H1 (cell line): ENCODE measurements around the gene ZBP1. TPM values are rescaled to one million over a fixed set of nuclear protein-coding genes. Genes with fewer than 3 reads are reported as not detected.

Experiments used
- CTCF ChIA-PET: fragments of 300-600 bp; sonication (Branson Sonifier 250); formaldehyde crosslinking; loops from one replicate; lab custom pipeline; 2021; ENCODE audit not compliant: partially characterized antibody; lab: Charles Lee
- POLR2A ChIA-PET: fragments of 300-600 bp; sonication (Branson Sonifier 250); formaldehyde crosslinking; loops from one replicate; lab custom pipeline; 2021; ENCODE audit warnings: inconsistent platforms; ENCODE audit not compliant: partially characterized antibody; lab: Charles Lee
- DNase-seq, 2 experiments: peaks; one replicate each; pipeline versions ENCODE4 v3.0.0 to v3.0.0-alpha.2; 2010 to 2022; ENCODE audit warnings: low spot score in 2 of 2, low read depth in 1 of 2, mixed read lengths in 1 of 2
- FAIRE-seq: peaks from 2 replicates; lab custom pipeline; 2011; peaks lifted over from hg19 to GRCh38; lab: Jason Lieb, UNC
- H2AFZ ChIP-seq: 2 replicates; pipeline ENCODE4 v1.8.1; 2012; ENCODE audit warnings: low read length, inconsistent platforms
- H2AK5ac ChIP-seq: 2 replicates; pipeline ENCODE4 v1.6.1; 2013; ENCODE audit warnings: low read depth, low read length
- H2BK120ac ChIP-seq: replicated peaks from 2 replicates; pipeline ENCODE3; 2013; ENCODE audit warnings: low read depth, low read length, inconsistent platforms
- H2BK12ac ChIP-seq: 2 replicates; pipeline ENCODE4 v1.6.1; 2013; ENCODE audit warnings: low read depth, low read length
- H2BK15ac ChIP-seq: 2 replicates; pipeline ENCODE4 v1.6.1; 2013; ENCODE audit warnings: low read length
- H2BK20ac ChIP-seq: 2 replicates; pipeline ENCODE4 v1.6.1; 2013; ENCODE audit warnings: low read length
- H2BK5ac ChIP-seq: 2 replicates; pipeline ENCODE4 v1.6.1; 2013; ENCODE audit warnings: low read depth, low read length
- H3K14ac ChIP-seq: 2 replicates; pipeline ENCODE4 v1.6.1; 2013; ENCODE audit warnings: inconsistent platforms; ENCODE audit not compliant: insufficient read length
- H3K18ac ChIP-seq: 2 replicates; pipeline ENCODE4 v1.6.1; 2013; ENCODE audit warnings: low read length; ENCODE audit errors: extremely low read depth
- H3K23ac ChIP-seq: 2 replicates; pipeline ENCODE4 v1.6.1; 2013; ENCODE audit warnings: inconsistent platforms; ENCODE audit not compliant: insufficient read length
- H3K23me2 ChIP-seq: 2 replicates; pipeline ENCODE4 v1.6.1; 2013; ENCODE audit warnings: low read depth, low read length
- H3K27ac ChIP-seq: 2 replicates; pipeline ENCODE4 v1.6.1; 2011; ENCODE audit warnings: low read depth, low read length, inconsistent platforms
- H3K27me3 ChIP-seq, 4 experiments: replicated peaks in 1 of 4; 1 replicate in 1 of 4; 2 replicates in 3 of 4; pipeline versions ENCODE4 v1.6.1 to v1.8.1; 2011 to 2013; ENCODE audit warnings: low read length in 3 of 4, mild to moderate bottlenecking in 3 of 4, inconsistent platforms in 2 of 4, mixed read lengths in 2 of 4, moderate library complexity in 1 of 4; ENCODE audit not compliant: control insufficient read depth in 3 of 4, insufficient read depth in 3 of 4; ENCODE audit errors: extremely low read depth in 1 of 4
- H3K36me3 ChIP-seq, 4 experiments: 2 replicates each; pipeline versions ENCODE4 v1.6.1 to v1.8.1; 2011 to 2013; ENCODE audit warnings: mild to moderate bottlenecking in 4 of 4, low read length in 3 of 4, moderate library complexity in 2 of 4, control low read depth in 1 of 4, inconsistent platforms in 1 of 4; ENCODE audit not compliant: insufficient read depth in 4 of 4, control insufficient read depth in 2 of 4
- H3K4ac ChIP-seq: replicated peaks from 2 replicates; pipeline ENCODE3; 2013; ENCODE audit warnings: low read length, low read depth, mixed read lengths, inconsistent platforms; ENCODE audit not compliant: insufficient read length
- H3K4me1 ChIP-seq, 4 experiments: replicated peaks in 1 of 4; 1 replicate in 1 of 4; 2 replicates in 3 of 4; pipeline versions ENCODE4 v1.6.1 to v1.8.1; 2011 to 2013; ENCODE audit warnings: low read length in 3 of 4, inconsistent platforms in 2 of 4, mixed read lengths in 1 of 4; ENCODE audit not compliant: insufficient read depth in 4 of 4, control insufficient read depth in 3 of 4
- H3K4me2 ChIP-seq, 2 experiments: 2 replicates each; pipeline versions ENCODE4 v1.6.1 to v1.8.1; 2011 to 2013; ENCODE audit warnings: low read depth in 2 of 2, low read length in 2 of 2, control low read depth in 1 of 2, inconsistent platforms in 1 of 2, mild to moderate bottlenecking in 1 of 2; ENCODE audit not compliant: insufficient read depth in 1 of 2
- H3K4me3 ChIP-seq, 4 experiments: fragments of 200-600, 300-600 bp in 1 of 4; sonication (generic), shearing (Covaris generic), sonication (Bioruptor Twin) in 1 of 4; 2 replicates each; pipeline versions ENCODE4 v1.5.1 to v1.8.1; 2011 to 2016; ENCODE audit warnings: low read length in 4 of 4, low read depth in 3 of 4, control low read depth in 2 of 4, inconsistent platforms in 2 of 4, mild to moderate bottlenecking in 2 of 4, mixed read lengths in 1 of 4, moderate library complexity in 1 of 4; ENCODE audit not compliant: insufficient read depth in 2 of 4; ENCODE audit errors: extremely low read depth in 1 of 4
- H3K56ac ChIP-seq: replicated peaks from 2 replicates; pipeline ENCODE3; 2013; ENCODE audit warnings: low read depth, mild to moderate bottlenecking, mixed read lengths, low read length, inconsistent platforms; ENCODE audit not compliant: insufficient read length
- H3K79me1 ChIP-seq: 2 replicates; pipeline ENCODE4 v1.6.1; 2013; ENCODE audit warnings: low read depth, low read length, control low read depth
- H3K79me2 ChIP-seq, 2 experiments: 2 replicates each; pipeline versions ENCODE4 v1.6.1 to v1.8.1; 2012 to 2013; ENCODE audit warnings: low read length in 2 of 2, mild to moderate bottlenecking in 2 of 2, inconsistent platforms in 1 of 2; ENCODE audit not compliant: insufficient read depth in 2 of 2, control insufficient read depth in 1 of 2
- H3K9ac ChIP-seq, 4 experiments: replicated peaks in 1 of 4; 1 replicate in 1 of 4; 2 replicates in 3 of 4; pipeline versions ENCODE4 v1.6.1 to v1.8.1; 2011 to 2013; ENCODE audit warnings: low read depth in 3 of 4, low read length in 3 of 4, control low read depth in 2 of 4, mild to moderate bottlenecking in 2 of 4, moderate library complexity in 2 of 4, inconsistent platforms in 1 of 4; ENCODE audit errors: extremely low read depth in 1 of 4
- H3K9me3 ChIP-seq, 2 experiments: 2 replicates each; pipeline versions ENCODE4 v1.6.1 to v1.8.1; 2012 to 2013; ENCODE audit warnings: mild to moderate bottlenecking in 2 of 2, moderate library complexity in 2 of 2, control low read depth in 1 of 2, inconsistent platforms in 1 of 2, low read depth in 1 of 2, low read length in 1 of 2, mixed read lengths in 1 of 2; ENCODE audit not compliant: insufficient read depth in 2 of 2
- H4K20me1 ChIP-seq, 2 experiments: replicated peaks in 1 of 2; 2 replicates each; pipeline versions ENCODE3 to v1.8.1; 2011 to 2013; ENCODE audit warnings: inconsistent platforms in 2 of 2, low read length in 2 of 2, mild to moderate bottlenecking in 1 of 2; ENCODE audit not compliant: insufficient read depth in 2 of 2, control insufficient read depth in 1 of 2
- H4K5ac ChIP-seq: 2 replicates; pipeline ENCODE4 v1.6.1; 2013; ENCODE audit warnings: low read length, low read depth, mixed read lengths, inconsistent platforms; ENCODE audit not compliant: insufficient read length
- H4K8ac ChIP-seq: 2 replicates; pipeline ENCODE4 v1.8.0; 2013; ENCODE audit warnings: mild to moderate bottlenecking, moderate library complexity, low read length, inconsistent platforms; ENCODE audit not compliant: insufficient read depth; ENCODE audit errors: extremely low read depth
- H4K91ac ChIP-seq: replicated peaks from 2 replicates; pipeline ENCODE3; 2013; ENCODE audit warnings: low read length, mixed read lengths, inconsistent platforms; ENCODE audit not compliant: insufficient read length
- E2F6 ChIP-seq: IDR thresholded peaks from 2 replicates; pipeline ENCODE4 v1.6.1; 2012; ENCODE audit warnings: inconsistent platforms
- JUND ChIP-seq: IDR thresholded peaks from 2 replicates; pipeline ENCODE4 v1.6.1; 2011; ENCODE audit warnings: mild to moderate bottlenecking, improper control_type of control experiment, low read length
- KDM5A ChIP-seq: fragments of 200-600 bp; IDR thresholded peaks from 2 replicates; pipeline ENCODE4 v1.7.1; 2012; ENCODE audit warnings: mild to moderate bottlenecking, low read length, inconsistent platforms, mixed read lengths
- POU5F1 ChIP-seq: IDR thresholded peaks from 2 replicates; pipeline ENCODE4 v1.6.1; 2011; ENCODE audit warnings: low read depth, mild to moderate bottlenecking, low read length, moderate library complexity
- RFX5 ChIP-seq: IDR thresholded peaks from 2 replicates; pipeline ENCODE4 v1.6.1; 2011; ENCODE audit warnings: low read depth, low read length, improper control_type of control experiment, borderline replicate concordance
- TAF7 ChIP-seq: optimal IDR thresholded peaks from 2 replicates; pipeline ENCODE3; 2011; ENCODE audit warnings: low read depth, mild to moderate bottlenecking, inconsistent platforms, low read length, moderate library complexity, borderline replicate concordance
- YY1 ChIP-seq: IDR thresholded peaks from 2 replicates; pipeline ENCODE4 v1.6.1; 2011; ENCODE audit warnings: low read depth, mild to moderate bottlenecking, low read length
- ZNF274 ChIP-seq: IDR thresholded peaks from 2 replicates; pipeline ENCODE4 v1.7.0; 2012; ENCODE audit warnings: low read length, borderline replicate concordance; ENCODE audit errors: extremely low read depth
- WGBS, 2 experiments: shearing (Covaris generic) in 1 of 2; methylation state at CpG; one replicate each; pipeline versions ENCODE4 v1.1.6 to v1.1.7; 2013 to 2015; ENCODE audit warnings: low lambda C conversion rate in 2 of 2, mixed read lengths in 2 of 2, inconsistent platforms in 1 of 2, low coverage in 1 of 2, missing lambda C conversion rate in 1 of 2; ENCODE audit not compliant: insufficient replicate concordance in 2 of 2, insufficient coverage in 1 of 2, insufficient read length in 1 of 2; ENCODE audit errors: extremely low coverage in 1 of 2, missing lambda C conversion rate in 1 of 2; 5-methylcytosine and 5-hydroxymethylcytosine counted together
- polyA plus RNA-seq, 7 experiments: library from polyadenylated mRNA; depleted of rRNA in 3 of 7; stranded (reverse) in 5 of 7; unstranded in 2 of 7; fragments of >200 nt in 5 of 7; fragments of 200-250 nt in 2 of 7; gene quantifications; 1 replicate in 5 of 7; 2 replicates in 1 of 7; 4 replicates in 1 of 7; pipeline versions ENCODE4 v1.2.1 to v1.2.3, GENCODE V29; 2011 to 2013; ENCODE audit warnings: missing spikeins in 2 of 7, mixed read lengths in 2 of 7
- total RNA-seq: library from RNA; stranded (reverse); fragmentation: NEBNext Ultra II Directional; extraction: Animal tissue kit (Norgen Biotek cat#: 25700); gene quantifications from 2 replicates; pipeline ENCODE4 v1.2.1, GENCODE V29; 2021

The ZBP1 gene
- total and polyA plus RNA-seq, 2 of the 8 experiments (the other 6 are each of a cell fraction or from before 2014, with no cell fraction given): not detected

GRCh38 chr20:57660181-57660921, 40.1 kb upstream of the ZBP1 start:
- Histone ChIP-seq H2BK20ac (no peak overlapping the region), H3K23ac (no peak overlapping the region), H3K9me3 (no peaks in the 10 kb centered on the region), H3K27me3 (no peaks in the 10 kb centered on the region), H4K91ac (no peak overlapping the region), H2AFZ (no peak overlapping the region), H3K56ac (peak overlapping the region; percentile 92), H3K4ac (no peak overlapping the region), H3K4me2 (no peak overlapping the region), H4K20me1 (peaks cover 2 to 21% of the 10 kb centered on the region in 2 experiments), H3K14ac (no peak overlapping the region), H3K4me1 (peaks cover 0 to 13% (median 0%) of the 10 kb centered on the region in 4 experiments; a peak in 4 of 7 replicates), H2BK120ac (no peak overlapping the region), H2BK5ac (peak overlapping the region; percentile 60), H4K5ac (no peak overlapping the region), H2AK5ac (no peak overlapping the region; the same call in 1 of the 2 replicates), H2BK12ac (0 out of 2 replicates have a peak overlapping the region, but pooled peaks have one; percentile 68), H3K9ac (no peak overlapping the region; a peak in 1 of 7 replicates), H3K4me3 (no peak overlapping the region), H3K18ac (no peak overlapping the region; the same call in 1 of the 2 replicates), H3K27ac (no peak overlapping the region), H2BK15ac (no peak overlapping the region), H3K36me3 (peaks cover 0 to 5% (median 2%) of the 10 kb centered on the region in 4 experiments; a peak in 3 of 8 replicates), H3K23me2 (peaks cover 8% of the 10 kb centered on the region; the same call in 1 of the 2 replicates), H4K8ac (no peak overlapping the region; the same call in 1 of the 2 replicates), H3K79me1 (peaks cover 16% of the 10 kb centered on the region), H3K79me2 (peaks cover 0 to 30% of the 10 kb centered on the region in 2 experiments; a peak in 3 of 4 replicates)
- peak; percentile 58 for FAIRE-seq
- ChIA-PET CTCF (interaction anchor here (0.6 to 1.6 kb wide), 6 partner anchors 8 to 520 kb away, joined by 3 to 6 read pairs (median 4); no protein-coding TSS in a partner anchor), POLR2A (interaction anchor here (0.6 kb wide), 1 partner anchor 333 kb away, joined by 3 read pairs; no protein-coding TSS in a partner anchor)
- DNase-seq: no peak
- 88 to 99% methylated on average over 11 to 13 of the region's 13 CpGs for WGBS, 2 experiments
- TF ChIP-seq YY1 (no peak), POU5F1 (no peak), E2F6 (no peak), ZNF274 (no peak), RFX5 (no peak), JUND (no peak), TAF7 (no peak), KDM5A (no peak)
